ENCODE measurements around the gene BNIP3. TPM values are rescaled to one million over a fixed set of nuclear protein-coding genes. Genes with fewer than 3 reads are reported as not detected.

Gene BNIP3
- total and polyA plus RNA-seq, 2 experiments from 2014 or later, result 82.4 to 112 TPM

DNA sequence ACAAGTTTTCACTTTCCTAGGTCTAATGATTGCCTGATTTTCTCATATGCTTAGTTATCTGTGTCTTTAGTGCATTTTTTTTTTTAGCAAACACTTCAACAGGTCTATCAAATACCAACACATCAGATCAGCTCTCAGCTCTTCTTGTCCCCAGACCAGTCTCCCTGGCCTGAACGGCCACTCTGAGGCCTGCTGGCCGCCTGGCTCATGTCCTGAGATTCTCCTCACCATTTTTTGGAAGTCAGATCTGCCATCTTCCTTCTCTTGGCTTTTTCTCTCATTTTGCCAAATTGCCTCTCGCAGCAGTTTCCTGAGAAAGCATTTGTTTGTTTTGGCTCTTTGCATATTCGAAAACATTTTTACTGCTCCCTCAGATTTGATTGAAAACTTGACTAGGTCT, 51.6 kb downstream of the BNIP3 start:
- Histone ChIP-seq H3K9me3 (ENCODE audit: low read depth) (no peaks in the 10 kb centered on the region), H3K79me2 (peaks cover 99% of the 10 kb centered on the region), H3K36me3 (replicated peaks; ENCODE audit: insufficient read depth, low read depth) (no peaks in the 10 kb centered on the region), H3K4me2 (no peak overlapping the region), H3K4me3 (no peak overlapping the region), H4K20me1 (ENCODE audit: insufficient read depth, poor library complexity, severe bottlenecking) (peaks cover 90% of the 10 kb centered on the region), H3K27ac (no peak overlapping the region), H3K27me3 (no peaks in the 10 kb centered on the region), H3K4me1 (ENCODE audit: insufficient read depth) (no peaks in the 10 kb centered on the region), H3K9me2 (replicated peaks; ENCODE audit: insufficient read depth) (no peaks in the 10 kb centered on the region), H2AFZ (no peak overlapping the region)
- 96% methylated on average over 4 of the region's 4 CpGs for WGBS (ENCODE audit: low lambda C conversion rate, missing lambda C conversion rate)
- no peak for DNase-seq (ENCODE audit: low spot score)
- TF ChIP-seq EZH2phosphoT487 (IDR thresholded peaks at IDR 0.05; ENCODE audit: low read depth, severe bottlenecking, unreplicated experiment), result no peak
- no peak for TF ChIP-seq EZH2 (IDR thresholded peaks at IDR 0.05; ENCODE audit: borderline replicate concordance)
- TF ChIP-seq, protein P1, sequence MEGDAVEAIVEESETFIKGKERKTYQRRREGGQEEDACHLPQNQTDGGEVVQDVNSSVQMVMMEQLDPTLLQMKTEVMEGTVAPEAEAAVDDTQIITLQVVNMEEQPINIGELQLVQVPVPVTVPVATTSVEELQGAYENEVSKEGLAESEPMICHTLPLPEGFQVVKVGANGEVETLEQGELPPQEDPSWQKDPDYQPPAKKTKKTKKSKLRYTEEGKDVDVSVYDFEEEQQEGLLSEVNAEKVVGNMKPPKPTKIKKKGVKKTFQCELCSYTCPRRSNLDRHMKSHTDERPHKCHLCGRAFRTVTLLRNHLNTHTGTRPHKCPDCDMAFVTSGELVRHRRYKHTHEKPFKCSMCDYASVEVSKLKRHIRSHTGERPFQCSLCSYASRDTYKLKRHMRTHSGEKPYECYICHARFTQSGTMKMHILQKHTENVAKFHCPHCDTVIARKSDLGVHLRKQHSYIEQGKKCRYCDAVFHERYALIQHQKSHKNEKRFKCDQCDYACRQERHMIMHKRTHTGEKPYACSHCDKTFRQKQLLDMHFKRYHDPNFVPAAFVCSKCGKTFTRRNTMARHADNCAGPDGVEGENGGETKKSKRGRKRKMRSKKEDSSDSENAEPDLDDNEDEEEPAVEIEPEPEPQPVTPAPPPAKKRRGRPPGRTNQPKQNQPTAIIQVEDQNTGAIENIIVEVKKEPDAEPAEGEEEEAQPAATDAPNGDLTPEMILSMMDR (IDR thresholded peaks at IDR 0.05; ENCODE audit: poor library complexity), result no peak

GRCh38 chr10:131929122-131929845, 52.4 kb downstream of the BNIP3 start:
- Histone ChIP-seq H3K27ac (no peak overlapping the region), H3K9me3 (ENCODE audit: low read depth) (no peaks in the 10 kb centered on the region)

GRCh38 chr10:131928248-131929095, 53.3 kb downstream of the BNIP3 start:
- TF ChIP-seq EZH2phosphoT487 (IDR thresholded peaks at IDR 0.05; ENCODE audit: low read depth, severe bottlenecking, unreplicated experiment) (no peak), EZH2 (IDR thresholded peaks at IDR 0.05; ENCODE audit: borderline replicate concordance) (no peak)
- TF ChIP-seq, protein P1 (IDR thresholded peaks at IDR 0.05; ENCODE audit: poor library complexity), result no peak
- Histone ChIP-seq H3K4me1 (ENCODE audit: insufficient read depth) (no peaks in the 10 kb centered on the region), H3K79me2 (peaks cover 99% of the 10 kb centered on the region), H3K27ac (no peak overlapping the region), H4K20me1 (ENCODE audit: insufficient read depth, poor library complexity, severe bottlenecking) (peaks cover 84% of the 10 kb centered on the region), H3K9me3 (ENCODE audit: low read depth) (no peaks in the 10 kb centered on the region), H3K27me3 (no peaks in the 10 kb centered on the region), H2AFZ (no peak overlapping the region), H3K9me2 (replicated peaks; ENCODE audit: insufficient read depth) (no peaks in the 10 kb centered on the region), H3K4me3 (no peak overlapping the region), H3K4me2 (no peak overlapping the region), H3K36me3 (replicated peaks; ENCODE audit: insufficient read depth, low read depth) (no peaks in the 10 kb centered on the region)
- DNase-seq (ENCODE audit: low spot score), result no peak
- 86% methylated on average over 18 of the region's 18 CpGs for whole genome bisulfite sequencing (ENCODE audit: low lambda C conversion rate, missing lambda C conversion rate)

More at GRCh38 chr10:131929122-131929845, 52.4 kb downstream of the BNIP3 start:
- TF ChIP-seq EZH2phosphoT487 (IDR thresholded peaks at IDR 0.05; ENCODE audit: low read depth, severe bottlenecking, unreplicated experiment) (no peak), EZH2 (IDR thresholded peaks at IDR 0.05; ENCODE audit: borderline replicate concordance) (no peak)
- TF ChIP-seq, protein P1 (IDR thresholded peaks at IDR 0.05; ENCODE audit: poor library complexity), result no peak
- H3K9me2 ChIP-seq (replicated peaks; ENCODE audit: insufficient read depth), result no peaks in the 10 kb centered on the region
- H3K79me2 ChIP-seq, result peaks cover 99% of the 10 kb centered on the region
- H3K4me1 ChIP-seq (ENCODE audit: insufficient read depth), result no peaks in the 10 kb centered on the region
- no peak overlapping the region for H3K4me3 ChIP-seq
- H4K20me1 ChIP-seq (ENCODE audit: insufficient read depth, poor library complexity, severe bottlenecking), result peaks cover 88% of the 10 kb centered on the region
- WGBS (ENCODE audit: low lambda C conversion rate, missing lambda C conversion rate), result 76% methylated on average over 23 of the region's 23 CpGs
- no peaks in the 10 kb centered on the region for H3K36me3 ChIP-seq (replicated peaks; ENCODE audit: insufficient read depth, low read depth)
- DNase-seq (ENCODE audit: low spot score), result no peak
- no peak overlapping the region for H3K4me2 ChIP-seq
- no peak overlapping the region for H2AFZ ChIP-seq
- H3K27me3 ChIP-seq, result no peaks in the 10 kb centered on the region

Data from hepatocyte (in vitro differentiated cells).